GM12892 (cell line): ENCODE results near the gene WDR83.

Experiments used
- POLR2A ChIP-seq: IDR thresholded peaks from 2 replicates; pipeline ENCODE4 v1.6.1; 2011; ENCODE audit warnings: low read depth, low read length, control low read depth
- POLR2AphosphoS5 ChIP-seq: IDR thresholded peaks from 2 replicates; pipeline ENCODE4 v1.6.1; 2011; ENCODE audit warnings: low read depth, low read length, control low read depth
- TAF1 ChIP-seq: IDR thresholded peaks from 2 replicates; pipeline ENCODE4 v1.6.1; 2011; ENCODE audit warnings: low read depth, mild to moderate bottlenecking, control low read depth, low read length, borderline replicate concordance

GRCh38 chr19:12652219-12652618 lies 14.4 kb upstream of the WDR83 start:
- TF ChIP-seq POLR2A (no peak), POLR2AphosphoS5 (no peak), TAF1 (no peak)
